ENCODE measurements around the gene DFFA. TPM values are rescaled to one million over a fixed set of nuclear protein-coding genes. Genes with fewer than 3 reads are reported as not detected.

DFFA gene
- total RNA-seq, 1 experiment from 2014 or later: 94.1 TPM

DNA sequence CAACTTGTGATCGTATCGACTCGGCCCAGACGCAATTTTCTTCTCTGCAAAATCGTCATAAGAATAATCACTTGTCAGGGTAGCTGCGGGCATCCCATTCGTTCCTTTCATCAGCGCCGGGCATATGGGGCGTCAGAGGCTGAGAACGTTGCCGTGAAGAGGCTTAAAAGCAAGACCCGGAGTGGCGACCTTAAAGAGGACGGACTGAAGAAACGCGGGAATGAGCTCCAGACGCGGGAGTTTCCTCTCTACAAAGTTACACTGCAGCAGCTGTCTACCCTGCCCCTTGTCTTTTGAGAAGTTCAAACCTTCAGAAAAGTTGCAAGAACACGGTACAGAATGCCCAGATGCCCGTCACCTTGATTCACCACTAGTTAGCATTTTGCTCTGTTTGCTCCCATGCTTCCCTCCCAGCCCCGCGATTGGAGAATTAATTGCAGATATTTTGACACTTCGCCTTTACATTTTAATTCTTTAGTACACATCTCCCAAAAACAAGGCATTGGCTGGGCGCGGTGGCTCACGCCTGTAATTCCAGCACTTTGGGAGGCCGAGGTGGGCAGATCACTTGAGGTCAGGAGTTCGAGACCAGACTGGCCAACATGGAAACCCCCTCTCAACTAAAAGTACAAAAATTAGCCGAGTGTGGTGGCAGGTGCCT is 41.1 kb downstream of the DFFA start:
- no peak overlapping the region for H2BK15ac ChIP-seq (ENCODE audit: low read depth, low read length)
- no peaks in the 10 kb centered on the region for H3K9me3 ChIP-seq (ENCODE audit: control insufficient read depth, low read depth, low read length)
- H3K18ac ChIP-seq (ENCODE audit: insufficient read length, low read depth, low read length): no peak overlapping the region
- H2BK12ac ChIP-seq (ENCODE audit: insufficient read length, low read depth, low read length): no peak overlapping the region
- peak overlapping the region; percentile 68; the same call in 1 of the 2 replicates for H3K14ac ChIP-seq (ENCODE audit: insufficient read depth, low read length)
- no peak overlapping the region for H2BK5ac ChIP-seq (ENCODE audit: insufficient read length, low read length)
- H3K27me3 Mint-ChIP-seq (ENCODE audit: low read depth): no peaks in the 10 kb centered on the region
- no peak overlapping the region for H3T11ph ChIP-seq (ENCODE audit: low read length)
- no peak overlapping the region for H2BK20ac ChIP-seq (ENCODE audit: low read depth, low read length, poor library complexity, severe bottlenecking)
- no peak overlapping the region for H2AK5ac ChIP-seq (ENCODE audit: insufficient read length, low read length)
- no peak overlapping the region for H3K27ac ChIP-seq (ENCODE audit: insufficient read length, low read depth, low read length)
- H3K4me1 ChIP-seq (ENCODE audit: insufficient read depth, low read length): no peaks in the 10 kb centered on the region
- peaks cover 12 to 14% of the 10 kb centered on the region in 2 experiments for H3K4me1 Mint-ChIP-seq
- H2AFZ ChIP-seq (ENCODE audit: low read length): no peak overlapping the region
- no CpG with 5 or more reads among the region's 30 CpGs for WGBS (ENCODE audit: extremely low coverage, insufficient read length, low lambda C conversion rate)
- H3K79me1 ChIP-seq (ENCODE audit: insufficient read depth, low read depth, low read length, poor library complexity, severe bottlenecking): no peaks in the 10 kb centered on the region
- H3K23me2 ChIP-seq (ENCODE audit: insufficient read length, low read depth, low read length, poor library complexity, severe bottlenecking): peaks cover 4% of the 10 kb centered on the region
- no peaks in the 10 kb centered on the region for H4K20me1 ChIP-seq (ENCODE audit: control insufficient read depth, insufficient read depth, insufficient read length)
- peak overlapping the region; percentile 81 for H3K4me2 ChIP-seq (ENCODE audit: insufficient read depth, insufficient read length, low read length)
- H4K8ac ChIP-seq (replicated peaks; ENCODE audit: insufficient read length, low read depth, low read length): no peak overlapping the region
- no peaks in the 10 kb centered on the region for H3K9me3 Mint-ChIP-seq
- no peak overlapping the region for H3K56ac ChIP-seq (ENCODE audit: insufficient read length, low read depth, low read length)
- no peak overlapping the region for H3K23ac ChIP-seq (ENCODE audit: insufficient read length, low read depth, low read length)
- H3K79me2 ChIP-seq (ENCODE audit: insufficient read depth, low read length): no peaks in the 10 kb centered on the region
- H4K91ac ChIP-seq (ENCODE audit: insufficient read length, low read depth, low read length): no peak overlapping the region
- H3K9ac ChIP-seq (ENCODE audit: extremely low read depth, insufficient read length, low read length): peak overlapping the region; percentile 32
- no peak overlapping the region for H3K4ac ChIP-seq (ENCODE audit: low read depth, low read length)
- peaks cover 0 to 2% (median 1%) of the 10 kb centered on the region in 3 experiments; a peak in 2 of 7 replicates for H3K36me3 Mint-ChIP-seq (ENCODE audit: insufficient read depth in 1 of 3, low read depth in 3 of 3)
- no peak for TF ChIP-seq CTCF (conservative IDR thresholded peaks at IDR 0.05)
- H3K27me3 ChIP-seq (ENCODE audit: insufficient read depth, low read length): no peaks in the 10 kb centered on the region
- H4K5ac ChIP-seq (ENCODE audit: insufficient read length, low read depth, low read length): no peak overlapping the region
- DNase-seq: no peak
- H3K27ac Mint-ChIP-seq: peak overlapping the region; percentile 24 to 78 (median 78); a peak in 6 of 7 replicates
- no peak overlapping the region for H2BK120ac ChIP-seq (ENCODE audit: low read depth, low read length, poor library complexity, severe bottlenecking)
- peak overlapping the region; percentile 76 to 90 for H3K4me3 Mint-ChIP-seq
